Eye (tissue), 1 donor: ENCODE measurements around the gene PLEKHA6.

Experiments used
- DNase-seq: peaks from one replicate; pipeline ENCODE4 v3.0.0-alpha.2; 2015

The PLEKHA6 gene, protein sequence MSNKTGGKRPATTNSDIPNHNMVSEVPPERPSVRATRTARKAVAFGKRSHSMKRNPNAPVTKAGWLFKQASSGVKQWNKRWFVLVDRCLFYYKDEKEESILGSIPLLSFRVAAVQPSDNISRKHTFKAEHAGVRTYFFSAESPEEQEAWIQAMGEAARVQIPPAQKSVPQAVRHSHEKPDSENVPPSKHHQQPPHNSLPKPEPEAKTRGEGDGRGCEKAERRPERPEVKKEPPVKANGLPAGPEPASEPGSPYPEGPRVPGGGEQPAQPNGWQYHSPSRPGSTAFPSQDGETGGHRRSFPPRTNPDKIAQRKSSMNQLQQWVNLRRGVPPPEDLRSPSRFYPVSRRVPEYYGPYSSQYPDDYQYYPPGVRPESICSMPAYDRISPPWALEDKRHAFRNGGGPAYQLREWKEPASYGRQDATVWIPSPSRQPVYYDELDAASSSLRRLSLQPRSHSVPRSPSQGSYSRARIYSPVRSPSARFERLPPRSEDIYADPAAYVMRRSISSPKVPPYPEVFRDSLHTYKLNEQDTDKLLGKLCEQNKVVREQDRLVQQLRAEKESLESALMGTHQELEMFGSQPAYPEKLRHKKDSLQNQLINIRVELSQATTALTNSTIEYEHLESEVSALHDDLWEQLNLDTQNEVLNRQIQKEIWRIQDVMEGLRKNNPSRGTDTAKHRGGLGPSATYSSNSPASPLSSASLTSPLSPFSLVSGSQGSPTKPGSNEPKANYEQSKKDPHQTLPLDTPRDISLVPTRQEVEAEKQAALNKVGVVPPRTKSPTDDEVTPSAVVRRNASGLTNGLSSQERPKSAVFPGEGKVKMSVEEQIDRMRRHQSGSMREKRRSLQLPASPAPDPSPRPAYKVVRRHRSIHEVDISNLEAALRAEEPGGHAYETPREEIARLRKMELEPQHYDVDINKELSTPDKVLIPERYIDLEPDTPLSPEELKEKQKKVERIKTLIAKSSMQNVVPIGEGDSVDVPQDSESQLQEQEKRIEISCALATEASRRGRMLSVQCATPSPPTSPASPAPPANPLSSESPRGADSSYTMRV

DNA sequence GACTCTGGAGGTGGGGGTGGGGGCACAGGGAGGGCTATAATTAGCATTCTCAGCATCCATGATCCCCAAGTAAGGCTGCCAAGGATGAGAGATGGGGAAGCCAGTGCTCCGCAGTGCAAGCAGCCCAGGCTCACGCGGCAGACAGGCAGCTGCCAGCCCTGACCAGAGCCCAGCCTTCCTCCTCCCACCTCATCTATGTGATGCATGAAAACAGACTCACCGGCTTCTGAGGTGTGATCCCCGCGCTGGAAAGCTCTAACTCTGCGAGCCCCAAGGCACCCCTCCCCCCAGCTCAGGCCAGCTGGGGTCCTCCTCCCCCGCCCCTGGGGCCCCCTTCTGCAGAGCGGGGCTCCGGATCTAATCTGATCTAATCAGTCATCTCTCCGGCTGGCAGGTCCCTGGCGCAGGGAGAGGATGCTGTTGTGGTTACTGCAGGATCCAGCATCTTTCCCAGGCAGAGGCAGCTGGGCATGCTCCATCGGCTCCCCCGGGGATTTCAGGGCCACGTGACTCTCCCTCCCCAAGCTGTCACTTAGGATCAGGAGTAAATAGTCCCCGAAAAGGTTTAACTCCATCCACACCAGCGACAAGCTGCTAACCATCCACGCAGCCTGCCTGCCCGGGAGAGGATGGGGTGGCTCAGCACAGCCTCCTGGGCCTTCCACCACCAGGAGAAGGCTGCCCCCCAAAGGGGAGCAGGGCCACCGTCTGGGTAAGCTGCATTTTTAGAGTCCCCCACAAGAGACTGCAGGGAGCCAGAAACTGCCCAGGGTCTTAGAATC is at the start of gene PLEKHA6:
TSS of gene PLEKHA6 (minus strand) at position 456 of the 782 bp plus-strand sequence. CDS start 86,202 bp downstream, outside the sequence.
- peak; percentile 94 for DNase-seq

DNA sequence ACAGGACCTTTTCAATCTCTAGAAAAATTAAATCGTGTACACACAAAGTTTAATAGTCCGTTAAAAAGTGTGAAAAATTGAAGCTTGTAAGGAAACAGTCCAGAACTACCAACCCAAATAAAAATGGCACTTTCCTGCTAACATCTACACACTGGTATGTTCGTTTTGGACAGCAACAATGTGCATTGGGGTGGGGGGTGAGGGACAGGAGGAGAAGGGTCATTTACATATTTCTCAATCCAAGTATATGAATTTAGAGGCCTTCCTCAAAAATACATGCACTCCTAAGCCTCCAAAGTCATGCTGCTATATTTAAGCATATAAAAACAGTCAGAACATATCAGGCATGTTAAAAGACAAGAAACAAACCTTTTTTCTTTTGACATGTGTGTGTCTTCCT is 49.4 kb upstream of the PLEKHA6 start:
- no peak for DNase-seq

DNA sequence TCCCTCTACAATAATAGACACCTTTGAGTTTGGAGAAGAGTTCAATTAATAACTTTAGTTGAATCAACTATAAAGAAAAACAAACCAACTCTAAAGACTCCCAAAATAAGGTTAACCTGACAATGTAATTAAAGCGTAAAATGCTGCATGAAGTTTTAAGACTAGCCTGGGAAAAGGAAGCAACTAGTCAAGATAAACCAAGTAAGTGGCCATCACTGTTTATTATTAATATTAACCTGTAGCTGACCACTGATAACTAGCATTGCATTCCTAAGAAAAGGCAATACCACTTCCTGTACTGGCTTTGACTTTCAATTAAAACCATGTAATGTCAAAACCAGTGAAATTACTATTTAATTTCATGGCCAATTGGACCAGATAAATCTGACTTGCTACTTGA is 48.9 kb upstream of the PLEKHA6 start:
- DNase-seq, result no peak

GRCh38 chr1:204408074-204408507 is 48.4 kb upstream of the PLEKHA6 start:
- DNase-seq, result peak; percentile 69

GRCh38 chr1:204407295-204407971 is 47.7 kb upstream of the PLEKHA6 start:
- DNase-seq, result no peak

DNA sequence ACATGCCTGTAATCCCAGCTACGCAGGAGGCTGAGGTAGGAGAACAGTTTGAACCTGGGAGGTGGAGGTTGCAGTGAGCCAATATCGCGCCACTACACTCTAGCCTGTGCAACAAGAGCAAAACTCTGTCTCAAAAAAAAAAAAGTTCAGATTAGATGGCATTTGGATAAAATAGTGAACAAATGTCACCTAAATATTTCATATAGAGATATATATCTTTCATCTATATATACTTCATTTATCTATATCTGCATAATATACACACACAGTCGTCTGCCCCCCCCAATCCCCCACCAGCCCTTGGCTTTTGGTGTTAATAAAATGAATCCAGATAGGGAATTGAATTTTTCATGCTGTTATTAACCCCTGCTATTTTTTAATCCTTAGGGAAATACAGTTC is 46.9 kb upstream of the PLEKHA6 start:
- DNase-seq, result no peak

- DNase-seq, result no peak
Observed at GRCh38 chr1:204405988-204406387, 46.3 kb upstream of the PLEKHA6 start.

- no peak for DNase-seq
Observed at GRCh38 chr1:204404629-204405028, 44.9 kb upstream of the PLEKHA6 start.

GRCh38 chr1:204402391-204402790 is 42.7 kb upstream of the PLEKHA6 start:
- no peak for DNase-seq

DNA sequence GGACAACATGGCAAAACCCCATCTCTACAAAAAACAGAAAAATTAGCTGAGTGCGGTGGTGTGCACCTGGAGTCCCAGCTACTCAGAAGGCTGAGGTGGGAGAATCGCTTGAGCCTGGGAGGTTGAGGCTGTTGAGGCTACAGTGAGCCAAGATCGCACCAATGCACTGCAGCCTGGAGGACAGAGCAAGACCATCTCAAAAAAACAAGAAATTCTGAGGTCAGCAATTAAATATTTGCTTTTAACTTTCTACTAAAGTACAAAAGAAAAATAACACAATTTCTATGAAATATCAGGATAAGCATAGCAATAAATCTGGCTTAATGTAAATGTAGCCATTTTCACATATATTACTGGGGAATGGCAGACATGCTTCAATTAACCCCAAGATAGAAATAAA is 42.0 kb upstream of the PLEKHA6 start:
- no peak for DNase-seq

GRCh38 chr1:204400882-204401510 is 41.3 kb upstream of the PLEKHA6 start:
- no peak for DNase-seq

- DNase-seq, result peak; percentile 87
Observed at GRCh38 chr1:204398197-204399125, 38.7 kb upstream of the PLEKHA6 start.

- no peak for DNase-seq
Observed at GRCh38 chr1:204396015-204396583, 36.4 kb upstream of the PLEKHA6 start.

DNA sequence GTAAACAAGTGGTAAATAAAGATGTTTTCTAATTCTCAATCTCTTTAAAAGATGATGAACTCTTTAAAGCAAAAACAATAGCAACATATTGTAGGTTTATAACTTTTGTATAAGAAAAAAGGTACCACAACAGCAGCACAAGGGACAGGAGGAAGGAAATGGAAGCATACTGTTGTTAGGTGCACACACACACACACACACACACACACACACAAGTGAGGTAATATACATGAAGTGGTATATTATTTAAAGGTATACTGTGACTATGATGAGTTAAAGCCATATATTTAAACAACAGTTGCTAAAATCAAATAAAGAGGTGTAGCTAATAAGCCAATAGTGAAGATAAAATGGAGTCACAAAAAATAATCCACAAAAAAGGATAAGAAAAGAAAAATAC is 31.9 kb upstream of the PLEKHA6 start:
- DNase-seq, result no peak

DNA sequence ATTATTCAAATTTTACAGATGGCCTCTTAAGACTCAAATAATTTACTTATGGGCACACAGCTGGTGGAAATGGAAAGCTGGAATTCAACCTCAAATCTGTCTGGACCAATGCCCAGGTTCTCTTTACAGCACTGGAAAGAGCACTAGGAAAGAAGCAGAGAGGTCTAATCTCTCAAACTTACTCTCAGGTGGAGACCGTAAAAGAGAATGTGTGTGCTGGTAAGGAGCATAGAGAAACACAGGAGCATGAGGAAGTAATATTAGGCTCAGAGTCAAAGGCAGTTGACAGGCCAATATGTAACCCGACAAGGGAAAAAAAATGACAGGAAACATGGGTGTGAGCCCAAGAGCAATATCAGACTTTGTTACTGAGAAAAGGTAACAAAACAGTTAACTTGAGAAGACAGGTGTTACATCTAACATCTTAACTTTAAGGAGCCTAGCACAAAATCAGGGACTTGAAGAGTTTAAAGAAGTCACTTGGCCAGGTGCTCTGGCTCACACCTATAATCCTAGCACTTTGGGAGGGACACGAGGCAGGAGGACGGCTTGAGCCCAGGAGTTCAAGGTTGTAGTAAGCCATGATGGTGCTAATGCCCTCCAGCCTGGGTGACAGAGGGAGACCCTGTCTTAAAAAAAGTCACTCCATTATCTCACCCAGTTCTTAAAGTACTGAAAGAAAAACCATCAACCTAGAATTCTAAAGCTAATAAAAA is 31.2 kb upstream of the PLEKHA6 start:
- DNase-seq, result no peak

GRCh38 chr1:204385727-204386126 is 26.0 kb upstream of the PLEKHA6 start:
- no peak for DNase-seq

DNA sequence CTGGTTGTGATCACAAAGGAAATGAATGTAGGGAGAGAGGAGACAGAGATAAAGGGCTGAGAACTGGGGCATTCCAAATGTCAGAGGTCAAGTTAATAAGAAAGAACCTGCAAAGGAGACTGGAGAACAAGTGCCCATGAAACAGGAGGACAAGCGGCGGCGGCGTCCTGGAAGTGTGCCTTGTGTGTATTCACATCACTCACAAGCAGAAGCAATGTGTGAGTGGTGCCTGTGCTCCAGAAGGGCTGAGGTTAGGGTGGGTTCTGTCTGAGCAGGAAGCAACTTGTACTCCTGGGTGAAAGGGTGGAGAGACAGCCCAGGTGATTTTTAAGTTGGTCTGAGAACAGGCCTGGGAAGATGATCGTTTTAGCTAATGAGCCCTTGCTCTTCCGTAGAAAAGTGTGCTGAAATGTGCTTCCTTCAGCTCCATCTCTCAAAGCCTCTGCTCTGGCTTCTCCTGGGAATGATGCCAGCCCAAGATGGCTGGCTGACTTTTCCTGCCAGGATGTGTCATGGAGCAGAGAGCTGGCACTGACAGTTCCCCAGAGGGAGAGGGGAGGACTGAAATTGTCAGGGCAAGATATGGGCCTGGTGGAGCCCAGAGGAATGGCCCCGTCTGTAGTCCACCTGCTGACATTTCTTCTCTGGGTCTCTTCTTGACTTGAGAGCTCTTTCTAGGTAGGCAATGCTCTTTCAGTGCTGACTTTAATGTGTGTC is 25.1 kb upstream of the PLEKHA6 start:
- no peak for DNase-seq

GRCh38 chr1:204383163-204383904 is 23.6 kb upstream of the PLEKHA6 start:
- DNase-seq, result no peak
